Measurements from ENCODE around the gene CLNK.

The CLNK gene

DNA sequence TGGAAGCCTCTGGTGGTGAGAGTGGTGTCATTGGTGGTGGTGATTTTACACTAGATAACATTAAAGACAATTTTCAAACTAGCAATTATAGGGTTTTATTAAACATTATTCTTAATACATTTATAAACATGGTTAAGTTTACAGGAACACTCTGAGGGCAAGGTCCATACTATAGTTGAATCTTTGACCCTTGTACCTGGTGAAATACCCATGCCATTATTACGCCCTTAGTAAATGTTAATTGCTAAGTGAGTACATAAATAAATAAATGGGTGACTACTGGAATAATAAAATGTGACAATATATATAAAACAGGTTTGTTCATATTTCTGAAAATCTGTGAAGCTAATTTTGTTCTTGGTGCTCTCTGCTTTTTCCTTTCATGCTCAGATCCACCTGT lies 13.6 kb upstream of the CLNK start:
- DNase-seq: no peak

- no peak for DNase-seq
These were observed 12.5 kb upstream of the CLNK start for GRCh38 chr4:10697086-10697485.

GRCh38 chr4:10696253-10696652 lies 11.7 kb upstream of the CLNK start:
- DNase-seq: no peak

- no peak for DNase-seq
These were observed 10.3 kb upstream of the CLNK start for GRCh38 chr4:10694828-10695209.

DNA sequence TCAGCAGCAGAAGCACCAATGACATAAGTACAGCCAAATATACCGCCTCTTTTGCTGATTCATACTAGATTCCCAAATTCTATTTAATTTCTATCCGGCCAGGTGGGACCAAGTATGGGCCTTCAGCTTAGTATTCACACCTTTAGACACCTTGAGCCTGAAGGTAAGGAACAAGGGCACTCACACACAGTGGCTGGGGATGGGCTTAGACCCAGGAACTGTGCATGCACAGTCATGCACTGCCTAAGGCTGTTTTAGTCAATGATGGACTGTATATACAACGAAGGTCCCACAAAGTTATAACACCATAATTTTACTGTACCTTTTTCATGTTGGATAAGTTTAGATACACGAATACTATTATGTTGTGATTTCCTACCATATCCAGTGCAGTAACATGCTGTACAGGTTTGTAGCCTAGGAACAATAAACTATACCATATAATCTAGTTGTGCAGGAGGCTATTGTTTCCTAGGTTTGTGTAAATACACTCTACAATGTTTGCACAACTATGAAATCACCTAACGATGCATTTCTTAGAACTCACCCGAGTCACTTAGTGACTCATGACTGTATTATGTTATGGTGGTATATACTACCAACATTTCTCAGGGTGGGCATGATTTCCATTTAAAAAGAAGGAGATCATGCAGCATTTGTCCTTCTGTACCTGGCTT lies 9.7 kb upstream of the CLNK start:
- DNase-seq: no peak

GRCh38 chr4:10691651-10692050 lies 7.1 kb upstream of the CLNK start:
- DNase-seq: no peak

DNA sequence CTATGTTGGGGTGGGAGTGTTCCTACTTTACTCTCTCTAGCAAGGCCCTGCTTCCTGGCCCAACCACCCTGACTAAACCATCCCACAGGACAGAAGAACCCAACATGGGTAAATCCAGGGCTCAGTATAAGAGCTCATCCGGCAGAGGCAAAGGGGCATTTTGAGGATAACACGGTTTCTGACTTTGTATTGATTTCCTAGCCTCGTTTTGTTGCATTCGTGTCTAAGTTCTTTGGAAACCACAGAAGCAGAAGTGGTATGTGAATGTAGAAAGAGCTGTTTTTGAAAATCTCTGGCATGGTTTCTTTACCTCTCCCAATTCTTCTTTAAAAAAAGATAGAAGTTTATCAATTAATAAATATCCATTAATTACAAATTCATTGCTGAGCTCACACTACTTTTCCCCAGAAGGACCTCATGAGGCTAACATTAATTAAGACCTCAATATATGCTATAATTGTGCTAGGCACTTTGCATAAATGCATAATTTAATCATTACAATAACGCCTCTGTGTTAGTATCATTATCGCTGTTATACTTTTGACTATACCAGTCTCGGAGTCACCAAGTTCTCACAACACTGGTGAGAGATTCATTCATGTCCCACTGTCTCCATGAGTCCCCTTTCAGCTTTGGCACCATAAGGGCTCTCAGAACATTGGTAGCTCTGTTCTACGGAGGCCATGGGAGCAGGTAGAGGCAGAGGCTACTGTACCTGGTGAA lies 5.8 kb upstream of the CLNK start:
- DNase-seq: peak; percentile 18

DNA sequence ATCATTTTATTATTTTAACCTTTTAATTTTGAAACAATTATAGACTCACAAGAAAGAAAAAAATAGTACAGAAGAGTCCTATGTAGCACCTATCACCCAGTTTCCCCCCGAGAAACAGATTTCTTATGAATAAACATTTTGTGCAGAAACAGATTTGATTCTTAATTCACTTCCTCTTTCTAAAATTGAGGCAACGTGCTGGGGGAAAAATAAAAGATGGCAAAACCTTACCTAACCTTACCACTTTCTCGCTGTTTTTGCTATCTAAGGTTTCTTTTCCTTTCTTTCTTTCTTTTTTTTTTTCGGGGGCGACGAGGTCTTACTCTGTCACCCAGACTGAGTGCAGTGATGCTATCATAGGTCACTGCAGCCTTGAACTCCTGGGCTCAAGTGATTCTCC lies 4.3 kb upstream of the CLNK start:
- no peak for DNase-seq

DNA sequence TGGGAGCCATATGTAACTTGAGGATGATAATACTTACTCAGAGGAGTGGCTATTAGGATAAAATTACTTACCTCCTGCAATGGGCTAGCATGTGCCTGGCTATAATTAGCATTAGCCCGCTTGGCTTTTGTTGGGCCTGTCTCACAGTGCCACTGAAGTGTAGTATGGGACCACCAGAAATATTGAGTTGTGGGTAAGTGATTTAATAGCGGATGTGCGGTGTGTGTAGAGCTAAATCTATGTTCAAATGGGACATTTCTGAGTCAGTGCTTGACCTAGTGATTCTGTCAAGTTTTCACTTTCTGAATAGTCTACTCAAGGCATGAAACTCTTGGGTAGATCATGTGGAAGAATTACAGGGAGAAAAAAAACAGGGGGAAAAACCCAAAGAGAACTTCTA lies 3.5 kb upstream of the CLNK start:
- DNase-seq: no peak

DNA sequence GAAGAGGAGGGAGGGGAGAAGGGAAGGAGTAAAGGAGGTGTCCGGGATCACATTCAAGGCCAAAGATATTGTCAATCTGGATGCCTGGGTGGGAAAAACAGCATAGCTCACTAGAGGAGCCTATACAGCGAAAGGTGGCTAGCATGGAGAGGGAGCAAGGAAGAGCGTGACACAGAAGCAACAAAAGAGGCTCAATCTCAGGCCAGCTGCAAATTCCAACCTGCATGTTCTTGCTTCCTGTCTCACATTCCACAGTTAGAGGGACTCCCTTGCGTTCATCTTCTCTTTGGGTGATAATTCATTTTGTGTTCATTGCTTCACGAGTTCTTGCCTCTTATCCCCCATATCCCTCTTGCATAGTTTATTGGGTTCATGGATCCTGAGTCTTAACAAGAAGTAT lies 3.0 kb upstream of the CLNK start:
- DNase-seq: no peak

- no peak for DNase-seq
These were observed 2.2 kb downstream of the CLNK start for GRCh38 chr4:10682397-10682796.

GRCh38 chr4:10677796-10678497 lies 6.6 kb downstream of the CLNK start:
- no peak for DNase-seq

DNA sequence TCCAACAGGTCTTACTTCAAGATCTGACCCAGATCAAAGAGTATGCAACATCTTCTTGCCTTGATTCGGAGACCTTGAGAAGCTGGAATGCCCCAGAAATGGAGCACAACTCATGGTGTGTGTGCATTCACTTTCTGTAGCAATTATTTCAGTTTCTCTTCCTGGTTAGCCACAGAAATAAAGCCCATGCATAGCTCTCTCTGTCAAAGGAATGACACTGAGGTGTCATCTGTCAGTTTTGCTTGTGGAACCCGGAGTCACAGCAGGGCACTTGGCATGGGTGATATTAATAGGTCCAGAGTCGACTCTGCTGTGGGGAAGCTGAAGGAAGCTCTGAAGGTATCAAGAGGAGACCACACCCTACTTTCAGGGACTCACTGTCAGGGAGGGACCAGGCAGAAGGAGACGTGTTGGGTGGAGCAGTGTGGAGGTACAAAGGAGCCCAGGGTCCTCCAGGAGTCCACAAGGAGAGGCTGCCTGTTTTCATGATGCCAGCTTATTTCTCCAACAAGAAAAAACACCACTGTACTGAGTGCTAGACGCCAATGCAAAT lies 10.7 kb downstream of the CLNK start:
- DNase-seq: no peak

- no peak for DNase-seq
These were observed 12.2 kb downstream of the CLNK start for GRCh38 chr4:10672379-10672778.

GRCh38 chr4:10671799-10672198 lies 12.8 kb downstream of the CLNK start:
- DNase-seq: no peak

GRCh38 chr4:10671366-10671765 lies 13.2 kb downstream of the CLNK start:
- peak; percentile 73 for DNase-seq

DNA sequence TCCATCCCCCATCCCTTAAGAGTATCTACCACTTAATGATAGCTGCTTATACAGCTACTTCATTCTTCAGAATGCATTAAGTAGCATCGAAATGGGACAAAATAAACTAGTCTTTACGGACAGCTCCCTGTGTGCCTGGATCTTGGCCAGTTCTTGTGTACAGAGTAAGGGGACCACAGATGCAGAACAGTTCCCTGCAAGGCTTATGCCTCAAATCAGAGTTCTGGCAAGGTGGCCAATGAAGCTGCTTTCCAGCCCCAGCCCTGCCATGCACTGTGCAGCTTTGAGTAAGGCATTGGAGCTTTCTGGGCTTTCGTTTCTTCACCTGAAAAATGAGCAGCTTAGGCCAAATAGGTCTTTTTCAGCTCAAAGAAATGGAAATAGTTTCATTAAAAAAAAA lies 14.2 kb downstream of the CLNK start:
- no peak for DNase-seq

- no peak for DNase-seq
These were observed 16.8 kb downstream of the CLNK start for GRCh38 chr4:10667701-10668326.

- DNase-seq: no peak
These were observed 18.0 kb downstream of the CLNK start for GRCh38 chr4:10666616-10667015.

DNA sequence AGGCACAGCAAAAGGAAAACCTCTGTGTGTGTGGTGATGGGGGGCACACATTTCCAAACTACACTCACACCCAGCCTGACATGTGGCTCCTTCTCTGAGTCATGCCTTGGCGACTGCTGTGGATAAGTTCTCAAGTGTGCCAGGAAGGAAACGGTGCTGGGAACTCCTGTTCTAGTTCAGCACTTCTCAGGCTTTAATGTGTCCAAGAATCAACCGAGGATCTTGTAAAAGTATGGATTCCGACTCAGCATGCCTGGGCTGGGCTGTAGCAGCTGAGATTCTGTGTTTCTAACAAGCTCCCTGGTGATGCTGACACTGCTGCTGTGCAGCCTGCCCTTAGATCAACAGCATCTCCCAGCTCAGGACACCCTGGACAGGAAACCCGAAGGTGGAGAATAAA lies 20.2 kb downstream of the CLNK start:
- DNase-seq: peak; percentile 28

DNA sequence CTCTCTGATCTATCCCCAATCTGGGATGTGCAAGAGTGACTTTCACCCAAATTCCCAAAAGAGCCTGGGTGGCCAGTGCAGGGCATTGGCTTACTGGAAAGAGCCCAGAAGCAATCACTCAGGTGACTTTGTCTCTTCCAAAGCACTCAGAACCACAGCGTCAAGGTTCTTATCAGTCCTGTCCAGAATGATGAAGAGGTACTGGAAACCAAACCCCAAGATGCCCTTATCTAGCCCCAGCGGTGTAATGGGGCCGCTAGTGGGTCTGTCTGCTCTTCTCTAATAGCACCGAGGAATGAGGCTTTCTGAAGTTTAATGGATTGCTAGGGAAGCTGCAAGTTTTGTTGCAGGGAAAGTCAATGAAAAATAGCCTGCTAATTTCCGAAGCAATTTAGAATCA lies 21.6 kb downstream of the CLNK start:
- DNase-seq: no peak

GRCh38 chr4:10661047-10661446 lies 23.5 kb downstream of the CLNK start:
- no peak for DNase-seq

DNA sequence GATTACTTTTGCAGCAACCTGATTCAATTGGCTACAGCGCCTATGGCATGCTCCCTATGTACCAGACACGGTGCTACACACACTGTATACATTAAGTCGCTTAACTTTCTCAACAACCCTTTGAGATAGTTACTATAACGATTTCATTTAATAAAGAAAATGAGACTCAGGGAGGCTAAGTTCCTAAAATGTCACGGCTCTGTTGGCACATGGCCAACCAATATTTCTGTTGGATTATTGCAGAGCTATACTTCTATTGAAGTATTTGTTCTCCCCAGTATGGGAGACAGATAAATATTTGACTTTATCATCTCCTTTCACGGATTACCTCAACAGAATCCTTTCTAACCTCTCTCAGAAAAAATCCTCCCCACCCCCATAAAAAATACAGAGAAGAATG lies 25.3 kb downstream of the CLNK start:
- DNase-seq: no peak

- DNase-seq: no peak
These were observed 27.6 kb downstream of the CLNK start for GRCh38 chr4:10656988-10657387.
